Left hindlimb (tissue), 1 donor: ENCODE data around the gene HDAC11.

Experiments used
- DNase-seq: peaks from one replicate; pipeline ENCODE4 v3.0.0-alpha.2; 2018

The HDAC11 gene

GRCh38 chr3:13526626-13526949 lies 46.5 kb downstream of the HDAC11 start:
- peak; percentile 19 for DNase-seq

- DNase-seq, result peak; percentile 52
Measured at GRCh38 chr3:13528217-13528867, 48.2 kb downstream of the HDAC11 start.

- DNase-seq, result peak; percentile 15
Measured at GRCh38 chr3:13529196-13530112, 49.3 kb downstream of the HDAC11 start.

GRCh38 chr3:13530241-13531009 lies 50.3 kb downstream of the HDAC11 start:
- DNase-seq, result peak; percentile 25

- peak; percentile 13 for DNase-seq
Measured at GRCh38 chr3:13532085-13532484, 52.0 kb downstream of the HDAC11 start.

GRCh38 chr3:13532631-13533030 lies 52.5 kb downstream of the HDAC11 start:
- DNase-seq, result peak; percentile 15

- no peak for DNase-seq
Measured at GRCh38 chr3:13533885-13534301, 53.8 kb downstream of the HDAC11 start.

GRCh38 chr3:13535526-13535875 lies 55.4 kb downstream of the HDAC11 start:
- DNase-seq, result no peak

GRCh38 chr3:13535905-13536304 lies 55.8 kb downstream of the HDAC11 start:
- peak; percentile 55 for DNase-seq

GRCh38 chr3:13536432-13536831 lies 56.3 kb downstream of the HDAC11 start:
- peak; percentile 15 for DNase-seq

GRCh38 chr3:13536832-13537231 lies 56.7 kb downstream of the HDAC11 start:
- DNase-seq, result peak; percentile 42

GRCh38 chr3:13537244-13537908 lies 57.3 kb downstream of the HDAC11 start:
- DNase-seq, result no peak

GRCh38 chr3:13537909-13538296 lies 57.8 kb downstream of the HDAC11 start:
- peak; percentile 13 for DNase-seq

GRCh38 chr3:13538520-13539291 lies 58.6 kb downstream of the HDAC11 start:
- DNase-seq, result peak; percentile 31

- DNase-seq, result peak; percentile 35
Measured at GRCh38 chr3:13539292-13539638, 59.2 kb downstream of the HDAC11 start.

GRCh38 chr3:13539671-13540070 lies 59.6 kb downstream of the HDAC11 start:
- DNase-seq, result peak; percentile 20

GRCh38 chr3:13540297-13540995 lies 60.3 kb downstream of the HDAC11 start:
- DNase-seq, result no peak

GRCh38 chr3:13541691-13542090 lies 61.6 kb downstream of the HDAC11 start:
- no peak for DNase-seq

GRCh38 chr3:13542142-13542541 lies 62.0 kb downstream of the HDAC11 start:
- no peak for DNase-seq

- peak; percentile 56 for DNase-seq
Measured at GRCh38 chr3:13543253-13543652, 63.1 kb downstream of the HDAC11 start.

- no peak for DNase-seq
Measured at GRCh38 chr3:13544293-13544831, 64.3 kb downstream of the HDAC11 start.
